CD8-positive, alpha-beta memory T cell (primary cell): ENCODE measurements around the gene SRPK1. TPM values are rescaled to one million over a fixed set of nuclear protein-coding genes. Genes with fewer than 3 reads are reported as not detected.
A peak's percentile ranks its signal among the peaks of the same experiment; 100 is the strongest.

Experiments
- CTCF ChIA-PET: fragments of 350-600 bp; sonication (Branson Sonifier 250); formaldehyde crosslinking; loops from one replicate; lab custom pipeline; 2021; ENCODE audit warnings: antibody characterized with exemption; lab: Charles Lee
- POLR2A ChIA-PET: fragments of 350-600 bp; sonication (Branson Sonifier 250); formaldehyde crosslinking; loops from one replicate; lab custom pipeline; 2021; ENCODE audit warnings: antibody characterized with exemption; lab: Charles Lee
- DNase-seq, 5 donors: peaks; one replicate each; pipeline versions ENCODE4 v3.0.0 to v3.0.0-alpha.2; 2020 to 2022; ENCODE audit warnings: mixed read lengths in 1 of 5
- H3K27ac ChIP-seq: one replicate; pipeline ENCODE4 v1.7.0; 2013; ENCODE audit warnings: low read depth, mild to moderate bottlenecking, low read length, moderate library complexity
- H3K27me3 ChIP-seq: 2 replicates; pipeline ENCODE4 v1.7.0; 2013; ENCODE audit warnings: low read length, mild to moderate bottlenecking; ENCODE audit not compliant: insufficient read depth, poor library complexity, severe bottlenecking
- H3K36me3 ChIP-seq: 2 replicates; pipeline ENCODE4 v1.7.0; 2013; ENCODE audit warnings: mild to moderate bottlenecking, low read length, moderate library complexity; ENCODE audit not compliant: insufficient read depth
- H3K4me1 ChIP-seq: 2 replicates; pipeline ENCODE4 v1.7.0; 2013; ENCODE audit warnings: mild to moderate bottlenecking, low read length, moderate library complexity; ENCODE audit not compliant: insufficient read depth
- H3K4me3 ChIP-seq: 2 replicates; pipeline ENCODE4 v1.7.0; 2013; ENCODE audit warnings: mild to moderate bottlenecking, low read length
- H3K9me3 ChIP-seq: 2 replicates; pipeline ENCODE4 v1.7.0; 2013; ENCODE audit warnings: mild to moderate bottlenecking, low read length
- H3K27ac Mint-ChIP-seq, 8 donors: one replicate each; pipeline ENCODE4 v1.8.0; 2020 to 2021; ENCODE audit warnings: mixed read lengths in 8 of 8, mild to moderate bottlenecking in 6 of 8, inconsistent platforms in 3 of 8, moderate library complexity in 3 of 8
- H3K27me3 Mint-ChIP-seq, 2 donors: one replicate each; pipeline ENCODE4 v1.8.0; 2020 to 2021; ENCODE audit warnings: mixed read lengths in 2 of 2, mild to moderate bottlenecking in 1 of 2, moderate library complexity in 1 of 2
- H3K36me3 Mint-ChIP-seq, 3 donors: one replicate each; pipeline ENCODE4 v1.8.0; 2020 to 2021; ENCODE audit warnings: mixed read lengths in 3 of 3, inconsistent platforms in 1 of 3, mild to moderate bottlenecking in 1 of 3
- H3K4me1 Mint-ChIP-seq, 3 donors: one replicate each; pipeline ENCODE4 v1.8.0; 2020 to 2021; ENCODE audit warnings: mixed read lengths in 3 of 3, inconsistent platforms in 1 of 3, mild to moderate bottlenecking in 1 of 3
- H3K4me3 Mint-ChIP-seq, 7 donors: one replicate each; pipeline ENCODE4 v1.8.0; 2020 to 2021; ENCODE audit warnings: mixed read lengths in 7 of 7, mild to moderate bottlenecking in 6 of 7, moderate library complexity in 4 of 7, inconsistent platforms in 2 of 7
- H3K9me3 Mint-ChIP-seq, 5 donors: one replicate each; pipeline ENCODE4 v1.8.0; 2020 to 2022; ENCODE audit warnings: mixed read lengths in 5 of 5, mild to moderate bottlenecking in 3 of 5, moderate library complexity in 2 of 5, inconsistent platforms in 1 of 5
- polyA plus RNA-seq: library from polyadenylated mRNA; unstranded; fragments of 300-500 nt; fragmentation: Illumina TruSeq; gene quantifications from one replicate; pipeline ENCODE4 v1.2.3, GENCODE V29; 2021
- total RNA-seq, 2 experiments: library from RNA; stranded (reverse); gene quantifications; one replicate each; pipeline ENCODE4 v1.2.3, GENCODE V29; 2021

SRPK1 gene
- total and polyA plus RNA-seq, 3 experiments from 2014 or later, result 49.1 to 114 (median 114) TPM

DNA sequence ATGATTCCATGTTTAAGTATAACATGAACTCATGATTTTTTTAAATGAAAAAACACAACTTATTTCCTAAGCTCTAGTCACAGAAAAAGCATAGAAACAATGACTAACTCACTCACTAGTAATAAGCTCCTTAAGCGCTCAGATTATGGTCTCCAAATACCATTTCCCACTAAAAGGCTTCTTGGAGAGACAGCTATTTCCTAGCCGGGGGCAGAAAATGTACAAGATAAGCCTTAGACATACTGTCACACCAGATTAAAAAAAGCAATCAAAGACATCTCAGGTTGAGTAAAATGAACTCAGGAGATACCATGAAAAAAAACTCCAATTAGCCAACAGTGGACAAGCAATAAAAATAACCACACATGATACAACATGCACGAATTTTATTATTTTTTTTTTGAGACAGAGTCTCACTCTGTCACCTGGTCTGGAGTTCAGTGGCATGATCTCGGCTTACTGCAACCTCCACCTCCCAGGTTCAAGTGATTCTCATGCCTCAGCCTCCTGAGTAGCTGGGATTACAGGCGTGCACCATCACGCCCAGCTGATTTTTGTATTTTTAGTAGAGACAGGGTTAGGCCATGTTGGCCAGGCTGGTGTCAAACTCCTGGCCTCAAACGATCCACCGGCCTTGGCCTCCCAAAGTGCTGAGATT lies 14.9 kb downstream of the SRPK1 start:
- CTCF ChIA-PET, result no interaction called here
- peak overlapping the region in 2 of 8 donors; percentile 4 to 9 for H3K27ac Mint-ChIP-seq
- H3K36me3 Mint-ChIP-seq, result peaks cover 19 to 60% (median 32%) of the 10 kb centered on the region in 3 donors
- no peaks in the 10 kb centered on the region for H3K9me3 ChIP-seq
- H3K4me3 Mint-ChIP-seq, result no peak overlapping the region
- POLR2A ChIA-PET, result no interaction called here
- no peaks in the 10 kb centered on the region for H3K27me3 Mint-ChIP-seq
- no peaks in the 10 kb centered on the region for H3K36me3 ChIP-seq
- H3K4me1 Mint-ChIP-seq, result peaks cover 23 to 47% (median 34%) of the 10 kb centered on the region in 3 donors
- no peak overlapping the region for H3K4me3 ChIP-seq
- H3K27me3 ChIP-seq, result no peaks in the 10 kb centered on the region
- H3K4me1 ChIP-seq, result no peaks in the 10 kb centered on the region
- no peak overlapping the region for H3K27ac ChIP-seq
- H3K9me3 Mint-ChIP-seq, result peaks cover 2 to 22% (median 20%) of the 10 kb centered on the region in 5 donors
- DNase-seq, result no peak

- POLR2A ChIA-PET, result no interaction called here
- CTCF ChIA-PET, result no interaction called here
Measured at GRCh38 chr6:35905141-35905785, 15.6 kb downstream of the SRPK1 start.

GRCh38 chr6:35903679-35904078 lies 17.2 kb downstream of the SRPK1 start:
- Histone ChIP-seq H3K9me3 (no peaks in the 10 kb centered on the region), H3K4me3 (no peak overlapping the region), H3K27ac (no peak overlapping the region), H3K36me3 (no peaks in the 10 kb centered on the region), H3K4me1 (no peaks in the 10 kb centered on the region), H3K27me3 (no peaks in the 10 kb centered on the region)
- ChIA-PET CTCF (interaction anchor here (1.0 kb wide), 1 partner anchor 227 kb away, joined by 3 read pairs; no protein-coding TSS in a partner anchor), POLR2A (interaction anchor here (0.7 kb wide), 1 partner anchor 475 kb away, joined by 3 read pairs; no protein-coding TSS in a partner anchor)
- no peak overlapping the region for H3K27ac Mint-ChIP-seq
- peaks cover 15 to 52% (median 17%) of the 10 kb centered on the region in 3 donors for H3K36me3 Mint-ChIP-seq
- peaks cover 26 to 58% (median 42%) of the 10 kb centered on the region in 3 donors for H3K4me1 Mint-ChIP-seq
- DNase-seq, result no peak
- H3K9me3 Mint-ChIP-seq, result peaks cover 1 to 8% (median 7%) of the 10 kb centered on the region in 5 donors
- no peaks in the 10 kb centered on the region for H3K27me3 Mint-ChIP-seq
- no peak overlapping the region for H3K4me3 Mint-ChIP-seq

More at GRCh38 chr6:35905141-35905785, 15.6 kb downstream of the SRPK1 start:
- no peaks in the 10 kb centered on the region for H3K27me3 Mint-ChIP-seq
- peaks cover 26 to 52% (median 40%) of the 10 kb centered on the region in 3 donors for H3K4me1 Mint-ChIP-seq
- H3K4me3 Mint-ChIP-seq, result no peak overlapping the region
- Histone ChIP-seq H3K27me3 (no peaks in the 10 kb centered on the region), H3K4me1 (no peaks in the 10 kb centered on the region), H3K9me3 (no peaks in the 10 kb centered on the region), H3K27ac (no peak overlapping the region), H3K36me3 (no peaks in the 10 kb centered on the region), H3K4me3 (no peak overlapping the region)
- DNase-seq, result no peak
- H3K9me3 Mint-ChIP-seq, result peaks cover 2 to 21% (median 20%) of the 10 kb centered on the region in 5 donors
- H3K27ac Mint-ChIP-seq, result peak overlapping the region in 1 of 8 donors; percentile 4
- peaks cover 18 to 58% (median 25%) of the 10 kb centered on the region in 3 donors for H3K36me3 Mint-ChIP-seq

DNA sequence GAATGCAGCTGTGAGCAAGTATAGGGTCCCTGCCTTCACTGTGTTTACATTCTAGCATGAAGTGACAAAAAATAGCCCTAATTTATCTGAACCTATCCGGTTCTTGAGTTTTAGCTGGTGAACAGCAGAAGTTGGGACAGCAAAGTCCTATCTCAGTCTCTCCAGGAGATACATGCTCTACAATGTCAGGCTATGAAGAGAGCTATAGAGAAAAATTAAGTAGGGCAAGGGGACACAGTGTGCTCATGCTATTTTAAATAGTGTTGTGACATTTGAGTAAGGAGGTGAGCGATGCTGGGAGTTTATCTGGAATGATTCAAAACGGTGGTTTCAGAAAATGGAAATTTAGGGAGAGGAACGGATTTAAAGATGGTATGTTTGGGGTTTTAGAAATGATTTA lies 20.4 kb downstream of the SRPK1 start:
- Histone ChIP-seq H3K4me3 (no peak overlapping the region), H3K4me1 (no peaks in the 10 kb centered on the region), H3K27ac (no peak overlapping the region), H3K9me3 (no peaks in the 10 kb centered on the region), H3K36me3 (peaks cover 7% of the 10 kb centered on the region), H3K27me3 (no peaks in the 10 kb centered on the region)
- H3K36me3 Mint-ChIP-seq, result peaks cover 9 to 44% (median 13%) of the 10 kb centered on the region in 3 donors
- H3K27me3 Mint-ChIP-seq, result no peaks in the 10 kb centered on the region
- ChIA-PET CTCF (no interaction called here), POLR2A (no interaction called here)
- peaks cover 19 to 53% (median 50%) of the 10 kb centered on the region in 3 donors for H3K4me1 Mint-ChIP-seq
- H3K9me3 Mint-ChIP-seq, result no peaks in the 10 kb centered on the region
- DNase-seq, result no peak
- H3K27ac Mint-ChIP-seq, result peak overlapping the region in 5 of 8 donors; percentile 2 to 61 (median 24)
- H3K4me3 Mint-ChIP-seq, result no peak overlapping the region

DNA sequence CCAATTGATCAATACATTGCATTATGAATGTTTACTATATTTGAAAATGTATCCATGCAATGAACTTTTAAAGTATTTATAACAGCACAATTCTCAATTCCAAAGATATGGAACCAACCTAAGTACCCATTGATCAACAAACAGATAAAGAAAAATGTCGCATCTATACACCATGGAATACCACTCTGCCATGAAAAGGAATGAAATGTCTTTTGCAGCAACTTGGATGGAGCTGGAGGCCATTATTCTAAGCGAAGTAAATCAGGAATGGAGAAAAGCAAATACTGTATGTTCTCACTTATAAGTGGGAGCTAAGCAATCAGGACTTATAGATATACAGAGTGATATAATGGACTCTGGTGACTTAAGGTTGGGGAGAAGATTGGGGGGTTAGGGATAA lies 22.9 kb downstream of the SRPK1 start:
- peaks cover 9 to 39% (median 10%) of the 10 kb centered on the region in 3 donors for H3K36me3 Mint-ChIP-seq

GRCh38 chr6:35897486-35897885 lies 23.4 kb downstream of the SRPK1 start:
- Histone ChIP-seq H3K9me3 (no peaks in the 10 kb centered on the region), H3K27ac (no peak overlapping the region), H3K4me3 (no peak overlapping the region), H3K27me3 (no peaks in the 10 kb centered on the region), H3K4me1 (no peaks in the 10 kb centered on the region), H3K36me3 (peaks cover 7% of the 10 kb centered on the region)
- Mint-ChIP-seq H3K27ac (no peak overlapping the region), H3K4me1 (peaks cover 22 to 70% (median 53%) of the 10 kb centered on the region in 3 donors), H3K4me3 (no peak overlapping the region), H3K27me3 (no peaks in the 10 kb centered on the region), H3K36me3 (peaks cover 9 to 36% (median 10%) of the 10 kb centered on the region in 3 donors), H3K9me3 (no peaks in the 10 kb centered on the region)
- ChIA-PET CTCF (no interaction called here), POLR2A (no interaction called here)
- no peak for DNase-seq

More for the DNA sequence above, 22.9 kb downstream of the SRPK1 start:
- H3K27me3 ChIP-seq, result no peaks in the 10 kb centered on the region
- Mint-ChIP-seq H3K4me1 (peaks cover 22 to 66% (median 53%) of the 10 kb centered on the region in 3 donors), H3K27me3 (no peaks in the 10 kb centered on the region), H3K27ac (no peak overlapping the region), H3K9me3 (no peaks in the 10 kb centered on the region), H3K4me3 (no peak overlapping the region)
- H3K36me3 ChIP-seq, result peaks cover 7% of the 10 kb centered on the region
- CTCF ChIA-PET, result no interaction called here
- H3K4me1 ChIP-seq, result no peaks in the 10 kb centered on the region
- no peak overlapping the region for H3K27ac ChIP-seq
- POLR2A ChIA-PET, result no interaction called here
- H3K4me3 ChIP-seq, result no peak overlapping the region
- DNase-seq, result no peak
- H3K9me3 ChIP-seq, result no peaks in the 10 kb centered on the region

DNA sequence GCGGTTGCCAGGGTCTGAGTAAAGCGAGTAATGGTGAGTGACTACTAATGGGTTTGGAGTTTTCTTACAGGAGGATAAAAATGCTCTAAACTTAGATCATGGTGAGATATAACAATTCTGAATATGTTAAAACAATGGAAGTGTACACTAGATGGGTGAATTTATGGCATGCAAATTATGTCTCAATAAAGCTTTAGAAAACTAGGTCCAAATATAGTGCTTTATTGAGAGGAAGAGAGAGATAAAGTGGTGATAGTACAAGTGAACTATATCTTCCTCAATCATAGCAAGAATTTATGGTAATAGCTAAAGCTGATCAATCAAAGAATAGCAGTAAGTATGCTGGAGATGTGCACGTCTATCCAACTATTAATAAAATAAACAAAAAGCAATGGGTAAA lies 23.9 kb downstream of the SRPK1 start:
- no peaks in the 10 kb centered on the region for H3K27me3 ChIP-seq
- no peak overlapping the region for H3K4me3 ChIP-seq
- Mint-ChIP-seq H3K27ac (no peak overlapping the region), H3K9me3 (no peaks in the 10 kb centered on the region), H3K4me1 (peaks cover 22 to 70% (median 53%) of the 10 kb centered on the region in 3 donors), H3K36me3 (peaks cover 9 to 34% (median 10%) of the 10 kb centered on the region in 3 donors), H3K4me3 (no peak overlapping the region), H3K27me3 (no peaks in the 10 kb centered on the region)
- ChIA-PET POLR2A (no interaction called here), CTCF (no interaction called here)
- H3K9me3 ChIP-seq, result no peaks in the 10 kb centered on the region
- peaks cover 7% of the 10 kb centered on the region for H3K36me3 ChIP-seq
- DNase-seq, result no peak
- no peaks in the 10 kb centered on the region for H3K4me1 ChIP-seq
- no peak overlapping the region for H3K27ac ChIP-seq

- H3K27me3 ChIP-seq, result no peaks in the 10 kb centered on the region
- no peaks in the 10 kb centered on the region for H3K4me1 ChIP-seq
- Mint-ChIP-seq H3K4me1 (peaks cover 22 to 66% (median 52%) of the 10 kb centered on the region in 3 donors), H3K27me3 (no peaks in the 10 kb centered on the region), H3K4me3 (no peak overlapping the region), H3K36me3 (peaks cover 9 to 34% (median 10%) of the 10 kb centered on the region in 3 donors), H3K27ac (peak overlapping the region in 3 of 8 donors; percentile 7 to 78 (median 39)), H3K9me3 (no peaks in the 10 kb centered on the region)
- ChIA-PET CTCF (no interaction called here), POLR2A (no interaction called here)
- no peak overlapping the region for H3K4me3 ChIP-seq
- peaks cover 7% of the 10 kb centered on the region for H3K36me3 ChIP-seq
- H3K27ac ChIP-seq, result no peak overlapping the region
- no peaks in the 10 kb centered on the region for H3K9me3 ChIP-seq
- DNase-seq, result no peak
Measured at GRCh38 chr6:35896228-35896627, 24.7 kb downstream of the SRPK1 start.
